CD4-positive, alpha-beta T cell (primary cell): ENCODE results near the gene NVL. TPM values are rescaled to one million over a fixed set of nuclear protein-coding genes. Genes with fewer than 3 reads are reported as not detected.

ENCODE experiments used
- ATAC-seq: fragments of 200-7000 bp; cut with Tn5 transposase; one replicate; pipeline ENCODE4 v1.10.0; 2022; ENCODE audit warnings: mild to moderate bottlenecking; ENCODE audit not compliant: poor library complexity
- CTCF ChIA-PET: fragments of 350-600 bp; sonication (Branson Sonifier 250); formaldehyde crosslinking; loops from one replicate; lab custom pipeline; 2021; ENCODE audit warnings: antibody characterized with exemption, inconsistent platforms; lab: Charles Lee
- POLR2A ChIA-PET: fragments of 350-600 bp; sonication (Branson Sonifier 250); formaldehyde crosslinking; loops from one replicate; lab custom pipeline; 2021; ENCODE audit warnings: antibody characterized with exemption, inconsistent platforms; lab: Charles Lee
- DNase-seq, 14 experiments: peaks; one replicate each; pipeline ENCODE4 v3.0.0-alpha.2; 2013 to 2020; ENCODE audit warnings: mixed read lengths in 2 of 14
- H3K27ac ChIP-seq, 2 donors: one replicate each; pipeline versions ENCODE4 v1.5.1 to v1.7.0; 2013; ENCODE audit warnings: low read length in 2 of 2, low read depth in 1 of 2, mild to moderate bottlenecking in 1 of 2
- H3K27me3 ChIP-seq, 2 experiments: 1 replicate in 1 of 2; 2 replicates in 1 of 2; pipeline versions ENCODE4 v1.6.1 to v1.7.0; 2013; ENCODE audit warnings: low read length in 2 of 2, control low read depth in 1 of 2, mild to moderate bottlenecking in 1 of 2, moderate library complexity in 1 of 2; ENCODE audit not compliant: insufficient read depth in 2 of 2, control insufficient read depth in 1 of 2
- H3K36me3 ChIP-seq: one replicate; pipeline ENCODE4 v1.6.1; 2013; ENCODE audit warnings: low read length, control low read depth; ENCODE audit not compliant: insufficient read depth
- H3K4me1 ChIP-seq: one replicate; pipeline ENCODE4 v1.6.1; 2013; ENCODE audit warnings: low read length, control low read depth; ENCODE audit not compliant: insufficient read depth
- H3K4me3 ChIP-seq: one replicate; pipeline ENCODE4 v1.5.1; 2013; ENCODE audit warnings: mild to moderate bottlenecking, low read length, moderate library complexity
- H3K9me3 ChIP-seq, 2 experiments: 1 replicate in 1 of 2; 2 replicates in 1 of 2; pipeline versions ENCODE4 v1.6.1 to v1.7.0; 2013; ENCODE audit warnings: low read length in 2 of 2, mild to moderate bottlenecking in 2 of 2, control low read depth in 1 of 2, moderate library complexity in 1 of 2; ENCODE audit not compliant: control insufficient read depth in 1 of 2, insufficient read depth in 1 of 2
- H3K27ac Mint-ChIP-seq: one replicate; pipeline ENCODE4 v1.8.0; 2020; ENCODE audit warnings: mixed read lengths
- H3K27me3 Mint-ChIP-seq: one replicate; pipeline ENCODE4 v1.8.0; 2021; ENCODE audit warnings: mixed read lengths
- H3K36me3 Mint-ChIP-seq: one replicate; pipeline ENCODE4 v1.8.0; 2021; ENCODE audit warnings: low read depth, mixed read lengths
- H3K4me1 Mint-ChIP-seq: one replicate; pipeline ENCODE4 v1.8.0; 2021; ENCODE audit warnings: low read depth, mixed read lengths
- H3K4me3 Mint-ChIP-seq: one replicate; pipeline ENCODE4 v1.8.0; 2020; ENCODE audit warnings: mild to moderate bottlenecking, mixed read lengths
- H3K9me3 Mint-ChIP-seq: one replicate; pipeline ENCODE4 v1.8.0; 2020; ENCODE audit warnings: mixed read lengths
- intact Hi-C, 2 experiments: fragments of 100-400 bp; cut with DNase I in 1 of 2; cut with micrococcal nuclease in 1 of 2; formaldehyde crosslinking; loops; one replicate each; pipeline versions ENCODE4 v1.15.1 to v1.9.0; 2023 to 2025; cut with DNase I, micrococcal nuclease
- total RNA-seq, 174 experiments: library from RNA in 2 of 174; stranded (reverse) in 2 of 174; gene quantifications; one replicate each; pipeline ENCODE4 v1.2.3 and lab custom pipeline; 2021 to 2026
- TF ChIP-seq, protein P1 (sequence below): fragments of 200-600 bp; IDR thresholded peaks from one replicate; pipeline ENCODE4 v1.8.0; 2022; ENCODE audit warnings: antibody characterized with exemption, mild to moderate bottlenecking

Gene NVL
- total RNA-seq, 2 experiments from 2014 or later = 14.9 to 18.5 TPM

DNA sequence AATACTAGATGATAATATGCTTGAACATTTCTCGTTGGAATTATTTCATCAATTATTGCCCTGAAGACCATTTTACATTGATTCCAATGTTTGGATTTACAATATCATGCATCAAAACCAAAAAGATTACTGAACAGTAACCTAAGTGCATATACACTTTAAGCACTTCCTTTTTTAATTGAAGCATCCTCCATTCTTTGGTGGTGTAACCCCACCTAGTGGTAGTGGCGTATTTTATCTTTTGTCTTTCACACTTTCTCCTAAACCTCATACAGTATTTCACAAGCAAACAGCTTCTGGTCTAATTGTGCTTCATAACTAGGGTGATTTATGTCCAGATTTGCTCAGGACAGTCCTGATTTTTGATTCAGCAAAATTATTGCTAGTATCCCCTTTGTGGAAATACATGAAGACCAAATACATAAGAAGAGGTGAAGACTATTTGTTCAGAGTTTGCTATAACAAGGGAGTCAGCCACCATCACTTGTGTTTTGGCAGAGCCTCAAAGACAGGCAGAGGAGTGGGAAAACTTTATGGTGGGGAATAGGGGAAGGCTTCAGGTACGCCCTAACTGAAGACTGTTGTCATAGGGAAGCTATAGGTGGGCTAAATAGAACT is 3.4 kb upstream of the NVL start:
- POLR2A ChIA-PET = interaction anchor here (1.4 kb wide), 1 partner anchor 217 kb away, joined by 9 read pairs; no protein-coding TSS in a partner anchor

DNA sequence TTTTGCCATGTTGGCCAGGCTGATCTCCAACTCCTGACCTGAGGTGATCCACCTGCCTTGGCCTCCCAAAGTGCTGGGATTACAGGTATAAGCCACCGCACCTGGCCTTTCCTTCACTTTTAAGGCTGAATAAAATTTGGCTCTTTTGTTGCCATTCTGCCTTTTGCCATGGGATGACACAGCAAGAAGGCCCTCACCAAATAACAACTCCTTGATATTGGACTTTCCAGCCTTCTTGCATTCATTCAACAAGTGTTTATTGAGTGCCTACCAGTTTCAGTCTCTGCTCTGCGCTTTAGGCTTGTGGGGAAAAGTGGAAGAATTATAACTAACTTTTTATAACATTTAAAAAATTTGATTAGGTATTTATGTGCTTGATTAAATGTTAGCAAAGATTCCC is 1.9 kb upstream of the NVL start:
- POLR2A ChIA-PET = no interaction called here

More for the DNA sequence above, 3.4 kb upstream of the NVL start:
- peak overlapping the region; percentile 43 for H3K4me3 Mint-ChIP-seq
- peaks cover 14% of the 10 kb centered on the region for H3K36me3 Mint-ChIP-seq
- DNase-seq (peak in 4 of 14 experiments; percentile 47 to 80 (median 76)), ATAC-seq (peak; percentile 43)
- no peaks in the 10 kb centered on the region for H3K9me3 ChIP-seq
- no peaks in the 10 kb centered on the region for H3K27me3 ChIP-seq
- no peak overlapping the region for H3K27ac ChIP-seq
- H3K27me3 Mint-ChIP-seq = no peaks in the 10 kb centered on the region
- no peaks in the 10 kb centered on the region for H3K9me3 Mint-ChIP-seq
- H3K4me3 ChIP-seq = no peak overlapping the region
- no peaks in the 10 kb centered on the region for H3K36me3 ChIP-seq
- TF ChIP-seq, protein P1, sequence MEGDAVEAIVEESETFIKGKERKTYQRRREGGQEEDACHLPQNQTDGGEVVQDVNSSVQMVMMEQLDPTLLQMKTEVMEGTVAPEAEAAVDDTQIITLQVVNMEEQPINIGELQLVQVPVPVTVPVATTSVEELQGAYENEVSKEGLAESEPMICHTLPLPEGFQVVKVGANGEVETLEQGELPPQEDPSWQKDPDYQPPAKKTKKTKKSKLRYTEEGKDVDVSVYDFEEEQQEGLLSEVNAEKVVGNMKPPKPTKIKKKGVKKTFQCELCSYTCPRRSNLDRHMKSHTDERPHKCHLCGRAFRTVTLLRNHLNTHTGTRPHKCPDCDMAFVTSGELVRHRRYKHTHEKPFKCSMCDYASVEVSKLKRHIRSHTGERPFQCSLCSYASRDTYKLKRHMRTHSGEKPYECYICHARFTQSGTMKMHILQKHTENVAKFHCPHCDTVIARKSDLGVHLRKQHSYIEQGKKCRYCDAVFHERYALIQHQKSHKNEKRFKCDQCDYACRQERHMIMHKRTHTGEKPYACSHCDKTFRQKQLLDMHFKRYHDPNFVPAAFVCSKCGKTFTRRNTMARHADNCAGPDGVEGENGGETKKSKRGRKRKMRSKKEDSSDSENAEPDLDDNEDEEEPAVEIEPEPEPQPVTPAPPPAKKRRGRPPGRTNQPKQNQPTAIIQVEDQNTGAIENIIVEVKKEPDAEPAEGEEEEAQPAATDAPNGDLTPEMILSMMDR = peak; percentile 81
- peak overlapping the region; percentile 60 for H3K27ac Mint-ChIP-seq
- peaks cover 15% of the 10 kb centered on the region for H3K4me1 ChIP-seq
- intact Hi-C loops = loop anchor here (1.0 to 10.0 kb wide), 8 partner anchors 125 to 636 kb away; no protein-coding TSS in a partner anchor
- peaks cover 31% of the 10 kb centered on the region for H3K4me1 Mint-ChIP-seq
- CTCF ChIA-PET = interaction anchor here (0.7 to 2.3 kb wide), 7 partner anchors 13 to 217 kb away, joined by 3 to 11 read pairs (median 3); no protein-coding TSS in a partner anchor

DNA sequence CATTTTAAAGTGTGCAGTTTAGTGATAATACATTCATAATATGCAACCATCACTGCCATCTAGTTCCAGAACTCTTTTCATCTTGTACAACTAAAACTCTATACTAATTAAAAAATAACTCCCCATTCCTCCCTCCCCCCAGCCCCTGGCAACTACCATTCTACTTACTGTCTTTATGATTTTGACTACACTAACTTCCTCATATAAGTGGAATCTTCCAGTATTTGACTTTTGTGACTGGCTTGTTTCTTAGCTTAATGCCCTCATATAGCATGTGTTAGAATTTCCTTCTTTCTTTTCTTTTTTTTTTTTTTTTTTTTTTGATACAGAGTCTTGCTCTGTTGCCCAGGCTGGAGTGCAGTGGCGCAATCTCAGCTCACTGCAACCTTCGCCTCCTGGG is 1.4 kb upstream of the NVL start:
- Histone ChIP-seq H3K27ac (no peak overlapping the region), H3K9me3 (no peaks in the 10 kb centered on the region), H3K36me3 (peaks cover 6% of the 10 kb centered on the region), H3K27me3 (no peaks in the 10 kb centered on the region), H3K4me3 (no peak overlapping the region), H3K4me1 (peaks cover 21% of the 10 kb centered on the region)
- ChIA-PET POLR2A (no interaction called here), CTCF (interaction anchor here (1.1 kb wide), 1 partner anchor 216 kb away, joined by 3 read pairs; no protein-coding TSS in a partner anchor)
- TF ChIP-seq, protein P1 = no peak
- DNase-seq (no peak), ATAC-seq (no peak)
- no peaks in the 10 kb centered on the region for H3K9me3 Mint-ChIP-seq
- peak overlapping the region; percentile 92 for H3K27ac Mint-ChIP-seq
- intact Hi-C loops = loop anchor here (2.0 to 10.0 kb wide), 6 partner anchors 125 to 634 kb away; no protein-coding TSS in a partner anchor
- peaks cover 14% of the 10 kb centered on the region for H3K36me3 Mint-ChIP-seq
- peak overlapping the region; percentile 74 for H3K4me3 Mint-ChIP-seq
- H3K27me3 Mint-ChIP-seq = no peaks in the 10 kb centered on the region
- H3K4me1 Mint-ChIP-seq = peaks cover 39% of the 10 kb centered on the region

More for the DNA sequence above, 1.9 kb upstream of the NVL start:
- Histone ChIP-seq H3K36me3 (peaks cover 3% of the 10 kb centered on the region), H3K27ac (no peak overlapping the region), H3K4me3 (no peak overlapping the region), H3K4me1 (peaks cover 20% of the 10 kb centered on the region), H3K27me3 (no peaks in the 10 kb centered on the region), H3K9me3 (no peaks in the 10 kb centered on the region)
- ATAC-seq (no peak), DNase-seq (no peak)
- intact Hi-C loops = loop anchor here (2.0 to 10.0 kb wide), 8 partner anchors 125 to 635 kb away; no protein-coding TSS in a partner anchor
- TF ChIP-seq, protein P1 = no peak
- Mint-ChIP-seq H3K4me3 (no peak overlapping the region), H3K36me3 (peaks cover 14% of the 10 kb centered on the region), H3K4me1 (peaks cover 39% of the 10 kb centered on the region), H3K9me3 (no peaks in the 10 kb centered on the region), H3K27me3 (no peaks in the 10 kb centered on the region), H3K27ac (no peak overlapping the region)
- CTCF ChIA-PET = interaction anchor here (0.9 to 1.1 kb wide), 2 partner anchors 13 to 216 kb away, joined by 3 read pairs; no protein-coding TSS in a partner anchor
